Amygdala (tissue), 56 donors: Measurements from ENCODE around the gene APOL1.

Experiments
- DNase-seq, 56 donors: peaks; one replicate each; lab custom pipeline; 2025; lab: John Stamatoyannopoulos, UW

The APOL1 gene

DNA sequence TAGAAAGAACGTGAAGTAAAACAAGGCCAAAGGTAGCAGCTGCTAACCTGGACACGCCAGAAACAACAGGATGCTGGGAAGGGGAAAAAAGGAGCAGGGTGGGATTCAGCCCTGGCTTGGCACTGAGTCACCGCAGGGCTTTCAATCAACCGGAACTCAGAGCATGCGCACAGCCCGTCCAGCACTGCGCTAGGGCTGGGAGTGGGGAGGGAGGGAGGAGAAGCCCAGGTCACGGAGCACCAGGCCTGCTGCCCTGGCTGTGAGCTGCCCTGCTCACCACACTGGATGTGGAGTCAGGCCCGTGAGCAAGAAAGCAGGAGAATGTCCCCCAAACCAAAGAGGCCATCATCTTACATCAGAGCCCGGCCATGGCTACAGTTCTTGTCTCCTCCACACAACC lies 51.5 kb downstream of the APOL1 start:
- DNase-seq = no peak

DNA sequence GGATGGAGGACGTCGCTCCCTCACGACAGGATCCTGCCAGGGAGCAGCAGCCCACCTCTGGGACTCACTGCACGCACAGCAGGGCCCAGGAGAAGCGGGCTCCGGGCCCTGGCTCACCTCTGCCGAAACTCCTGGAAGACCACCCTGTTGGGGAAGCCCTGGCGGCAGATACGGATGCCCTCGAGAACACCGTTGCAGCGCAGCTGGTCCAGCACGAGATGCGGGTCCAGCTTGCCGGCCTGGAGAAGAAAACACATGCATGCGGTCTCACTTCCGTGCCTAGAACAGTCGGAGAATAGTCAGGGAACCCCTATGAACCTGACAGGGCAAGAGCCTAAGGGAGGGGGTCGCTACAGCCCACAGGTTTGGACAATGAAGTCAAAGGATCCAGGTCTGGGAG lies 52.9 kb downstream of the APOL1 start:
- no peak for DNase-seq

DNA sequence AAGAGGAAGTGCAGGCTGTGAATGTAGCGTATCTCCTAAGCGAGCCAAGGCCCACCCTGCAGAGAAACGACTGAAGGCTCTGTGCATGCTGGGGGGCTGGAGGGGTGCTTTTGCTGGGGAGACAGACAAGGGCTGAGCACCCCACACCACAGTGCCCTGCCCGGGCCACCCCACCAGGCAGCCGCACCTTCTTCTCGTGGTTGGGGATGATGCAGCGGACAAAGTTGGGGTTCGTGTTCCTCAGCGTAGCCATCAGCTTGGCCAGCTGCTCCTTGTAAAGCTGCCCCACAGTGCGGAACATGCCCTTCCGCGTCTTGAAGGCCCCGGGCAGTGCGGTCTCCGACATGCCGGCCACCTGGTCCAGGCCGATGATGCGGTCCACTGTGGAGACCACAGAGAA lies 53.3 kb downstream of the APOL1 start:
- no peak for DNase-seq

DNA sequence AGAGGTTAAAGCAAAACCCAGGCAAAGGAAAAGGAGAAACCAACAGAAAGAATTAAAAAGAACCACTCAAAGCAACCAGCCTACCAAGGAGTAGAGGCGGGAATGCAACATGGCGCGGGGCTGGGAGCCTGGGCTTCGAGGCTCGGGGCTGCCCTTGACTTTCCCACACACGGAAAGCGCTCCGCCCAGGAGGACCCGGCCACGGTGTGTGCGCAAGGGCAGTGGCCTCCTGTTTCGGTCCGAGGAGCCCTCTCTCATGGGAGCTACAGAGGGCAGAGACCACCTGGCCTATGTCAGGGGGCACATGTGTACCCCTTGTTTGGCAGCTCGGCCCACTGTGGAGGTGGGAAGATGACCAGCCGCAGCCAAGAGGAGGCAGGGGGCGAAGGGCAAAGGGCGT lies 55.9 kb downstream of the APOL1 start:
- no peak for DNase-seq

DNA sequence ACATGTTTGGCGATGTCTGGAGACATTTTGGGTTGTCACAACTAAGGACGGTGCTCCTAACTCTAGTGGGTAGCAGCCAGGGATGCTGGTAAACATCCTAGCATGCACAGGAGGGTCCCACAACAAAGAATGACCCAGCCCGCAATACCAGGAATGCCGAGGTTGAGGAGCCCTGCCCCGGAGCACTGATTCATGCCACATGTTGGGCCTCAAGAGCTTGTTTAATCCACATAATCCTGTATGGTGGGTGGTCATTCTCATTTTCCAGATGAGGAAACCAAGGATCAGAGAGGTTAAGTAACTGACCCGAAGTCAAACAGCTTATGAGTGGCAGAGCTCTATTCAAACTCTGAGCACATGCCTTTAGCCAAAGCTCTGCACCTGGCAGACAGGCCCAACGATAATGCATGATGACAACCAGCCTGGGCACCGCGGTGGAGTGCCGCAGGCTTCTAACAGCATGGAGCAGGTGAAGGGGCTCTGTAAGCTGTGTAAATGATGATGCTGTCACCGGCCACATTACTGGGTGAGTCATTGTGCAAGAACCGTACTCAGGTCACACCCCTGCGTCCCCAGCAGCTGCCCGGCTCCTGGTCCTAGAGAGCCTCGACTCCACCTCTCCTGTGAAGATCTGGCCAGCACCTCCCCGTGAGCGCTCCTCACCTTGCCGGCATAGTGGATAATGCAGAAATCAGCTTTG lies 58.6 kb downstream of the APOL1 start:
- no peak for DNase-seq

DNA sequence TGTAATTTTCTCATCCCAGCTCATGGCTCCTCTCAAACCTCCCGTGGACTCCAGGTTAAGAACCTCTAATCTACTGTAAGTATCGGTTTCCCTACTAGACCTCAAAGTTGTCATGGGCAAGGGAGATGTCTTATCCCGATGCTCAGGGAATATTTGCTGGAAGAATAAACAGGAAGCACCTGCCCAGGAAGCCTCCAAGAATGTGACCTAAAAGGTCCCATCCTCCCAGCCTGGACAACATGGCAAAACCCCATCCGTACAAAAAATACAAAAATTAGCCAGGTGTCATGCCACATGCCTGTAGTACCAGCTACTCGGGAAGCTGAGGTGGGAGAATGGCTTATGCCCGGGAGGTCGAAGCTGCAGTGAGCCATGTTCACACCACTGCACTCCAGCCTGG lies 62.4 kb downstream of the APOL1 start:
- DNase-seq = no peak

DNA sequence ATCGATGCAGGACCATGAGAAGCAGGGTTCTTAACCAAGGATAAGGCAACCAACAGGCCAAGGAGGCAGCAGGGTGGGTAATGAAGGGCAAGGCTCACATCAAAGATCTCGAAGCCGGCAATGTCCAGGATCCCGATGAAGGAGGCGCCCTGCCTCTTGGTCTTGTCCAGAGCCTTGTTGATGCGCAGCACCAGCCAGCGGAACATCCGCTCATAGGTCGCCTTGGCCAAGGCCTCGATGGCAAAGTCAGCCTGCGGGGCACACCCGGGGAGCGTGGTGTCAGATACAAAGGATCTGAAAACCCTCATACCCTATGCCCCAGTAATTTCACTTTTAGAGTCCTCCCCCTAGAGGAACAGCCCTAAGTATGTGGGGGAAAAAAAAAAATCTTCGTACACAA lies 63.5 kb downstream of the APOL1 start:
- DNase-seq = no peak
